GM23248 (cell line): ENCODE data around the gene SLC9A9. TPM values are rescaled to one million over a fixed set of nuclear protein-coding genes. Genes with fewer than 3 reads are reported as not detected.

Experiments
- DNase-seq: peaks from one replicate; pipeline ENCODE4 v3.0.0-alpha.2; 2015
- H2AFZ ChIP-seq: fragments of 200-600 bp; sonication (generic); 2 replicates; pipeline ENCODE4 v1.6.1; 2016; ENCODE audit warnings: antibody characterized with exemption
- H3F3A ChIP-seq: fragments of 200-600 bp; sonication (generic); 2 replicates; pipeline ENCODE4 v1.6.1; 2016; ENCODE audit warnings: mild to moderate bottlenecking, antibody characterized with exemption, mixed run types; ENCODE audit not compliant: insufficient read depth
- H3K27ac ChIP-seq: fragments of 200-600 bp; sonication (generic); 2 replicates; pipeline ENCODE4 v1.5.1; 2016; ENCODE audit warnings: mild to moderate bottlenecking
- H3K27me3 ChIP-seq: fragments of 200-600 bp; sonication (generic); replicated peaks from 2 replicates; pipeline ENCODE4 v1.6.1; 2016; ENCODE audit warnings: mild to moderate bottlenecking; ENCODE audit not compliant: insufficient read depth
- H3K36me3 ChIP-seq: fragments of 200-600 bp; sonication (generic); 2 replicates; pipeline ENCODE4 v1.6.1; 2016; ENCODE audit warnings: low read depth, mild to moderate bottlenecking
- H3K4me1 ChIP-seq: fragments of 200-600 bp; sonication (generic); 2 replicates; pipeline ENCODE4 v1.6.1; 2016; ENCODE audit warnings: mild to moderate bottlenecking; ENCODE audit not compliant: insufficient read depth
- H3K4me2 ChIP-seq: fragments of 200-600 bp; sonication (generic); one replicate; pipeline ENCODE4 v1.6.1; 2016; ENCODE audit warnings: mild to moderate bottlenecking; ENCODE audit not compliant: unreplicated experiment
- H3K4me3 ChIP-seq: fragments of 200-600 bp; sonication (generic); 2 replicates; pipeline ENCODE4 v1.5.1; 2016; ENCODE audit warnings: mild to moderate bottlenecking
- H3K79me2 ChIP-seq: fragments of 200-600 bp; sonication (generic); 2 replicates; pipeline ENCODE4 v1.6.1; 2016; ENCODE audit warnings: mild to moderate bottlenecking; ENCODE audit not compliant: insufficient read depth
- H3K9ac ChIP-seq: fragments of 200-600 bp; sonication (generic); 2 replicates; pipeline ENCODE4 v1.6.1; 2016; ENCODE audit warnings: mild to moderate bottlenecking
- H3K9me2 ChIP-seq: fragments of 200-600 bp; sonication (generic); 2 replicates; pipeline ENCODE4 v1.6.1; 2016; ENCODE audit warnings: mixed run types, mild to moderate bottlenecking, moderate library complexity; ENCODE audit not compliant: insufficient read depth
- H3K9me3 ChIP-seq: fragments of 200-600 bp; sonication (generic); one replicate; pipeline ENCODE4 v1.6.1; 2017; ENCODE audit warnings: low read depth
- H4K20me1 ChIP-seq: fragments of 200-600 bp; sonication (generic); 2 replicates; pipeline ENCODE4 v1.6.0; 2016; ENCODE audit not compliant: insufficient read depth
- EZH2 ChIP-seq: fragments of 200-600 bp; sonication (generic); IDR thresholded peaks from 2 replicates; pipeline ENCODE4 v1.6.1; 2018; ENCODE audit warnings: antibody characterized with exemption, mild to moderate bottlenecking; ENCODE audit not compliant: insufficient read depth, poor library complexity, severe bottlenecking
- EZH2phosphoT487 ChIP-seq: fragments of 200-600 bp; sonication (generic); IDR thresholded peaks from 2 replicates; pipeline ENCODE4 v1.6.1; 2018; ENCODE audit warnings: antibody characterized with exemption, moderate library complexity, mild to moderate bottlenecking, low read depth; ENCODE audit not compliant: insufficient read depth
- WGBS, 2 experiments: methylation state at CpG; one replicate each; pipeline ENCODE4 v1.1.6; 2015 to 2017; ENCODE audit warnings: low lambda C conversion rate in 2 of 2, low coverage in 1 of 2; ENCODE audit errors: missing lambda C conversion rate in 2 of 2; 5-methylcytosine and 5-hydroxymethylcytosine counted together
- in situ Hi-C: fragments of 300-500 bp; cut with MboI; formaldehyde crosslinking; loops from 2 replicates; pipeline ENCODE4 v1.15.0; 2020
- polyA plus RNA-seq: library from polyadenylated mRNA; unstranded; fragments of >200 nt; fragmentation: Nextera tagmentation; extraction: Ambion mirVana; gene quantifications from 2 replicates; pipeline ENCODE4 v1.2.1, GENCODE V29; 2016
- total RNA-seq: library from RNA; depleted of rRNA; stranded (reverse); fragments of >200 nt; shearing (Covaris generic); gene quantifications from 2 replicates; pipeline ENCODE4 v1.2.3, GENCODE V29; 2014

Gene SLC9A9
- total and polyA plus RNA-seq, 2 experiments from 2014 or later: 2.8 to 3.2 TPM

DNA sequence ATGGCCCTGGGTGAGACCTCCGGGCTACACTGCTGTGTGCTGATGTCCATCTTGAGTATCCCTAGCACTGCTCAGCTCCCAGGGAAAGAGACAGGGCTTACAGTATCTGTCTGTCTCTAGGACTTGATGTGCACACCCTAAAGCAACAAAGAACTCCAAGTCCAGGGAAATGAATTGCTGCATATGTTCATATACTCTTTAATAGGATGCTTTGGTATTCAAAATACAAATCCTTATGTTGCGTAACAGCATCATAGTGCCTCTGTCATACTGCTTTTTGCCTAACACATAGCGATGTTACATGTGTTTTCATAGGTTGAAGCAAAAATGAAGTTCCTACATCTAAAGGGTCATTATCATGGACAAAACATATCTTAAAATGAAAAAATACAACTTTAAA is 299.9 kb downstream of the SLC9A9 start:
- H3K9me3 ChIP-seq: no peaks in the 10 kb centered on the region

GRCh38 chr3:143538577-143538981 is 309.7 kb downstream of the SLC9A9 start:
- H3K9me2 ChIP-seq: no peaks in the 10 kb centered on the region
- peak overlapping the region; percentile 27; the same call in 1 of the 2 replicates for H3K4me3 ChIP-seq
- WGBS, 2 experiments: 5 to 10% methylated on average over 2 of the region's 2 CpGs
- H3K36me3 ChIP-seq: no peaks in the 10 kb centered on the region
- peak overlapping the region; percentile 45 for H3K9ac ChIP-seq
- TF ChIP-seq EZH2phosphoT487 (no peak), EZH2 (no peak)
- H4K20me1 ChIP-seq: no peaks in the 10 kb centered on the region
- peak overlapping the region; percentile 66 for H3K4me2 ChIP-seq
- no peaks in the 10 kb centered on the region for H3K27me3 ChIP-seq
- peak overlapping the region; percentile 33 for H2AFZ ChIP-seq
- no peaks in the 10 kb centered on the region for H3K79me2 ChIP-seq
- H3K27ac ChIP-seq: peak overlapping the region; percentile 72
- H3K4me1 ChIP-seq: peaks cover 35% of the 10 kb centered on the region
- no peaks in the 10 kb centered on the region for H3K9me3 ChIP-seq
- peak; percentile 87 for DNase-seq
- in situ Hi-C loops: no loop called here
- peaks cover 35% of the 10 kb centered on the region for H3F3A ChIP-seq

More for the DNA sequence above, 299.9 kb downstream of the SLC9A9 start:
- Histone ChIP-seq H3K4me1 (no peaks in the 10 kb centered on the region), H3F3A (no peaks in the 10 kb centered on the region), H2AFZ (no peak overlapping the region), H3K4me3 (no peak overlapping the region), H3K9me2 (no peaks in the 10 kb centered on the region), H3K4me2 (no peak overlapping the region), H3K27ac (no peak overlapping the region), H3K9ac (no peak overlapping the region), H4K20me1 (no peaks in the 10 kb centered on the region), H3K79me2 (no peaks in the 10 kb centered on the region), H3K27me3 (no peaks in the 10 kb centered on the region), H3K36me3 (no peaks in the 10 kb centered on the region)
- DNase-seq: no peak
- WGBS, 2 experiments: 96% methylated on average over 2 to 3 of the region's 3 CpGs
- in situ Hi-C loops: no loop called here
- TF ChIP-seq EZH2phosphoT487 (no peak), EZH2 (no peak)

GRCh38 chr3:143538061-143538460 is 310.2 kb downstream of the SLC9A9 start:
- Histone ChIP-seq H3K79me2 (no peaks in the 10 kb centered on the region), H3K9me2 (no peaks in the 10 kb centered on the region), H3K4me3 (0 out of 2 replicates have a peak overlapping the region, but pooled peaks have one; percentile 27), H3F3A (peaks cover 35% of the 10 kb centered on the region), H3K27me3 (no peaks in the 10 kb centered on the region), H3K4me2 (peak overlapping the region; percentile 66), H3K9me3 (no peaks in the 10 kb centered on the region), H3K27ac (peak overlapping the region; percentile 72), H3K36me3 (no peaks in the 10 kb centered on the region), H3K4me1 (peaks cover 35% of the 10 kb centered on the region), H2AFZ (peak overlapping the region; percentile 33; the same call in 1 of the 2 replicates), H4K20me1 (no peaks in the 10 kb centered on the region), H3K9ac (peak overlapping the region; percentile 45; the same call in 1 of the 2 replicates)
- no peak for DNase-seq
- TF ChIP-seq EZH2: no peak
- no peak for TF ChIP-seq EZH2phosphoT487
- in situ Hi-C loops: no loop called here
- WGBS, 2 experiments: 30 to 31% methylated on average over 1 of the region's 1 CpG

GRCh38 chr3:143536817-143537535 is 311.3 kb downstream of the SLC9A9 start:
- H4K20me1 ChIP-seq: no peaks in the 10 kb centered on the region
- in situ Hi-C loops: no loop called here
- H3F3A ChIP-seq: peaks cover 35% of the 10 kb centered on the region
- H3K27ac ChIP-seq: peak overlapping the region; percentile 73
- no peaks in the 10 kb centered on the region for H3K9me2 ChIP-seq
- no peaks in the 10 kb centered on the region for H3K36me3 ChIP-seq
- H3K79me2 ChIP-seq: no peaks in the 10 kb centered on the region
- H3K4me1 ChIP-seq: peaks cover 35% of the 10 kb centered on the region
- 0 to 1% methylated on average over 3 of the region's 3 CpGs for WGBS, 2 experiments
- no peaks in the 10 kb centered on the region for H3K27me3 ChIP-seq
- peak; percentile 85 for DNase-seq
- H3K9ac ChIP-seq: peak overlapping the region; percentile 44
- H3K4me2 ChIP-seq: peak overlapping the region; percentile 37
- H3K9me3 ChIP-seq: no peaks in the 10 kb centered on the region
- 0 out of 2 replicates have a peak overlapping the region, but pooled peaks have one; percentile 3 for H2AFZ ChIP-seq
- TF ChIP-seq EZH2 (no peak), EZH2phosphoT487 (no peak)
- H3K4me3 ChIP-seq: peak overlapping the region; percentile 25
